HCT116 (cell line): Measurements from ENCODE around the gene PTGIS.

Source experiments
- CEBPB ChIP-seq: IDR thresholded peaks from 2 replicates; pipeline ENCODE4 v1.6.1; 2012; ENCODE audit warnings: low read depth
- EZH2 ChIP-seq: fragments of 200-600 bp; sonication (generic); IDR thresholded peaks from 2 replicates; pipeline ENCODE4 v1.6.1; 2017; ENCODE audit warnings: antibody characterized with exemption, mixed run types
- EZH2phosphoT487 ChIP-seq: fragments of 200-600 bp; IDR thresholded peaks from 2 replicates; pipeline ENCODE4 v1.6.1; 2018; ENCODE audit warnings: antibody characterized with exemption, borderline replicate concordance
- JUND ChIP-seq: IDR thresholded peaks from 2 replicates; pipeline ENCODE4 v1.6.1; 2012
- POLR2A ChIP-seq: IDR thresholded peaks from 2 replicates; pipeline ENCODE4 v1.7.0; 2011; ENCODE audit warnings: borderline replicate concordance; ENCODE audit not compliant: insufficient read depth, insufficient read length; ENCODE audit errors: extremely low read depth
- POLR2AphosphoS5 ChIP-seq: IDR thresholded peaks from 2 replicates; pipeline ENCODE4 v1.6.1; 2011; ENCODE audit warnings: mild to moderate bottlenecking, low read depth, low read length, moderate library complexity
- REST ChIP-seq: IDR thresholded peaks from 2 replicates; pipeline ENCODE4 v1.6.1; 2012; ENCODE audit warnings: low read depth
- SP1 ChIP-seq: IDR thresholded peaks from 2 replicates; pipeline ENCODE4 v1.6.1; 2012; ENCODE audit warnings: low read depth
- ZBTB33 ChIP-seq: IDR thresholded peaks from 2 replicates; pipeline ENCODE4 v1.6.1; 2011; ENCODE audit warnings: mild to moderate bottlenecking, low read length, moderate library complexity; ENCODE audit not compliant: insufficient replicate concordance; ENCODE audit errors: extremely low read depth
- ZNF274 ChIP-seq: fragments of 200-500 bp; sonication (Bioruptor generic); IDR thresholded peaks from 2 replicates; pipeline ENCODE4 v1.6.1; 2014; ENCODE audit warnings: mild to moderate bottlenecking, low read depth, low read length, inconsistent platforms
- TF ChIP-seq, protein P1 (sequence below), 3 experiments: fragments of 200-600 bp in 1 of 3; sonication (generic) in 1 of 3; IDR thresholded peaks in 2 of 3; conservative IDR thresholded peaks in 1 of 3; 2 replicates each; pipeline ENCODE4 v1.5.1; 2012 to 2017; ENCODE audit warnings: low read depth in 2 of 3, low read length in 2 of 3, antibody characterized with exemption in 1 of 3, borderline replicate concordance in 1 of 3, control low read depth in 1 of 3, mild to moderate bottlenecking in 1 of 3, mixed read lengths in 1 of 3, mixed run types in 1 of 3, moderate library complexity in 1 of 3; ENCODE audit not compliant: insufficient read depth in 1 of 3

DNA sequence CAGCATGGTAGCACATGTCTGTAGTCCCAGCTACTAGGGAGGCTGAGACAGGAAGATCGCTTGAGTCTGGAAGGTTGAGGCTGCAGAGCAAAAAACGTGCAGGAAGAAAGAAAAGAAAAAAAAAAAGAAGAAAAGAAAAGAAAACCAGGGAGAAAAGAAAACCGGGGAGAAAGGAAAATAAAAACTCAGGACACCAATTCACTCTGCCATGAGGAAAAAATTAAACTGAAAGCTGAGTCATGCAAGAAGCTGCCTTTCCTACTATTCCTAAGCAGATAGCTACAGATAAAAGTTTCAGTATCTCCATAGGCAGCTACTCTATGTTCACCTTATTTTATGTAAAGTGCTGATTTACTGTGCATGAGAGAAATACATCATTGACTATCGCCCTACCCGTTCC is 10.5 kb downstream of the PTGIS start:
- no peak for TF ChIP-seq EZH2phosphoT487
- no peak for TF ChIP-seq CEBPB
- TF ChIP-seq, protein P1, sequence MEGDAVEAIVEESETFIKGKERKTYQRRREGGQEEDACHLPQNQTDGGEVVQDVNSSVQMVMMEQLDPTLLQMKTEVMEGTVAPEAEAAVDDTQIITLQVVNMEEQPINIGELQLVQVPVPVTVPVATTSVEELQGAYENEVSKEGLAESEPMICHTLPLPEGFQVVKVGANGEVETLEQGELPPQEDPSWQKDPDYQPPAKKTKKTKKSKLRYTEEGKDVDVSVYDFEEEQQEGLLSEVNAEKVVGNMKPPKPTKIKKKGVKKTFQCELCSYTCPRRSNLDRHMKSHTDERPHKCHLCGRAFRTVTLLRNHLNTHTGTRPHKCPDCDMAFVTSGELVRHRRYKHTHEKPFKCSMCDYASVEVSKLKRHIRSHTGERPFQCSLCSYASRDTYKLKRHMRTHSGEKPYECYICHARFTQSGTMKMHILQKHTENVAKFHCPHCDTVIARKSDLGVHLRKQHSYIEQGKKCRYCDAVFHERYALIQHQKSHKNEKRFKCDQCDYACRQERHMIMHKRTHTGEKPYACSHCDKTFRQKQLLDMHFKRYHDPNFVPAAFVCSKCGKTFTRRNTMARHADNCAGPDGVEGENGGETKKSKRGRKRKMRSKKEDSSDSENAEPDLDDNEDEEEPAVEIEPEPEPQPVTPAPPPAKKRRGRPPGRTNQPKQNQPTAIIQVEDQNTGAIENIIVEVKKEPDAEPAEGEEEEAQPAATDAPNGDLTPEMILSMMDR (IDR thresholded peaks at IDR 0.05 in 2 of 3, conservative IDR thresholded peaks at IDR 0.05 in 1 of 3; ENCODE audit: borderline replicate concordance in 1 of 3, insufficient read depth in 1 of 3, low read depth in 2 of 3, low read length in 2 of 3) = no peak
- TF ChIP-seq ZNF274 = no peak
- no peak for TF ChIP-seq POLR2A
- TF ChIP-seq REST = no peak
- TF ChIP-seq SP1 = no peak
- TF ChIP-seq POLR2AphosphoS5 = no peak
- TF ChIP-seq ZBTB33 = no peak
- TF ChIP-seq JUND = no peak
- TF ChIP-seq EZH2 = no peak
